Esophagus mucosa (tissue), 1 donor: ENCODE data around the gene CEP41. TPM values are rescaled to one million over a fixed set of nuclear protein-coding genes. Genes with fewer than 3 reads are reported as not detected.
"Not testable (repeated sequence)": the region's sequence is repeated elsewhere in the genome, so short reads cannot be mapped to it uniquely, and the experiment has no call there.

Source experiments
- ATAC-seq: fragments of 200-7000 bp; cut with Tn5 transposase; one replicate; pipeline ENCODE4 v1.9.1; 2020
- total RNA-seq: library from RNA; stranded (reverse); gene quantifications from one replicate; pipeline ENCODE4 v1.2.4, GENCODE V29; 2023
- donor health status: DM: yes; HTN: yes; CAD: no.

Gene CEP41
- total RNA-seq, 1 donor from 2014 or later = 4.8 TPM

DNA sequence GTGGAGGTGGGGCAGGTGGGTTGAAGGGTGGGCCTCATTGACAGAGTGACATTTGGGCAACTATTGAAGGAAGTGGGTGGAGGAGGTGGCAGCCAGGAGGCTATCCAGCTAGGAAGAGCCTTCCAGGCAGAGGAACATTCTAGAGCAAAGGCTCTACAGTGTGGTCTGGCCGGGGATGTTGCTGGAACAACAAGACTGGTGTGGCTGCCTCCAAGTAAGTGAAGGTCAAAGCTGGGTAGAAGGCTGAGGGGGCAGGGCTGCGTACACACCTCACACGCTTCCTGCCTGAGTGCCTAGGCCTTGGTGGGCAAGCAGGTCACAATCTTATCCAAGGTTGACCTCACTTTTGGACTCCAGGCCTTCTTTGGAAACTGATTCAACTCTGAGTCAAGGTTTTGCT, 53.9 kb downstream of the CEP41 start:
- ATAC-seq = no peak

DNA sequence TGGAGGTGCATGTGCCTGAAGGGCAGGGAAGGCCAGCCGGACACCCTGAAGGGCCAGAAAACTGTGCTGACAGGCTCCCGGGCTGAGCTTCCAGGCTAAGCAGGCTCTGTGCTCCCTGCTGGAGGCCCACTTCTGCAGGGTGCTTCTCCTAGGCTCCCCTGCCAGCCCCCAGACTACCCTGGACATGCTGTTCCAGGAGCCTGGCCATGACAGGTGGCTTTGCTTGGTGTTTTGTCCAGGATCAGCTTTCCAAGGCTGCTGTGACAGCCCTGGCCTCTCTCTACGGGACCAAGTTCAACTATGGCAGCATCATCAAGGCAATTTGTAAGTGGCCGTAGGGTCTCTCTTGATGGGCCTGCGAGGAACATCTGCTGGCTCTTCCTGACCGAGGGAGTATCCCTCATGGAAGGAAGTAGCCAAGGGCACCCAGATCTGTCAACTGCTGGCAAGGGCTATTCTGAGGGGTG, 55.2 kb downstream of the CEP41 start:
- ATAC-seq = no peak

GRCh38 chr7:130384841-130385599, 55.8 kb downstream of the CEP41 start:
- ATAC-seq = no peak

DNA sequence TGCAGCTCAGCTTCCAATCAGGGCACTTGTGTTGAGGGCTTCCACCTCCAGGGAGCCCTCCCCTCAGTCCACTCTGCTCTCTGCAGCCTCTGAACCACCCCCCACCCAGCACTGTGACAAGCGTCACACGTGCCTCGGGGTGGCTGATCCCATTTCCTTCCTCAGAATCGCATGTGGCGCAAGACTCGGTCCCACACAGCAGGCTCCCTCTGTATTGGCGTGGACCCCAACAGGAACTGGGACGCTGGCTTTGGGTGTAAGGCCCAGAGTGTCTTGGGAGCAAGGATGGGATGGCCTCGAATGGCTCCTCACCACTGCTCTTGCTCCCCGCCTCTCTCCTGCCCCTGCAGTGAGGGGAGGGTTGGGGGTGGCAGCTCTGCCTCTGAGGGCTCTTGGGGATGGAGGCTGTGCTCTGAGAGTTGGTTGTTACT, 56.4 kb downstream of the CEP41 start:
- ATAC-seq = no peak

DNA sequence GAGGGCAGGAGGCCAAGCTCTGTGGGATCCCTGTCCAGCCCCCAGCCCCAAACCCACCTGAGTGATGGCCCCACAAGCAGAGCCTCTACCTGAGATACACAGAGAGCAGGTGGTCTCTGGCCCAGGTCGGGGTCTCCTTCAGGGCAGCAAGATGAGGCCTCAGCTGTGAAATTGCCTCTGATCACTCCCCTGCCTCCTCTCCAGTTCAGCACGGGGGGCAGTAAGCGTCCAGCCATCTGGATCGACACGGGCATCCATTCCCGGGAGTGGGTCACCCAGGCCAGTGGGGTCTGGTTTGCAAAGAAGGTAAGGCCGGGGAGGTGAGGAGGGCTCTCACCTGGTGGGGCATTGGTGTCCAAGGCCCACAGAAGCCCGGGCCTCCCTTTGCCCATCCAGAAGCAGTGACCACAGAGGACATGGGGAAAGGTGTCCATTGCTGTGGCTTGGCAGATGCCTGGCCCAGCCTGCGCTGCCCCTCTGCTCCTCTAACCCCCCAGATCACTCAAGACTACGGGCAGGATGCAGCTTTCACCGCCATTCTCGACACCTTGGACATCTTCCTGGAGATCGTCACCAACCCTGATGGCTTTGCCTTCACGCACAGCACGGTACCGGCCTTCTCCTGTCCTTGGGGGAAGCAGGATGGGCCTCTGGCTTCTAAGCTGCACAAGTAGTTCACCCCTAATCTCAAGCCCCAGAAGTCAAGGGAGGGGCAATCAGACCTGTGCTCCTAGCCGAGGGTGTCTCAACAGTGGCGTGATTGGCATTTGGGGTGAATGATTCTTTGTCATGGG, 57.4 kb downstream of the CEP41 start:
- no peak for ATAC-seq

DNA sequence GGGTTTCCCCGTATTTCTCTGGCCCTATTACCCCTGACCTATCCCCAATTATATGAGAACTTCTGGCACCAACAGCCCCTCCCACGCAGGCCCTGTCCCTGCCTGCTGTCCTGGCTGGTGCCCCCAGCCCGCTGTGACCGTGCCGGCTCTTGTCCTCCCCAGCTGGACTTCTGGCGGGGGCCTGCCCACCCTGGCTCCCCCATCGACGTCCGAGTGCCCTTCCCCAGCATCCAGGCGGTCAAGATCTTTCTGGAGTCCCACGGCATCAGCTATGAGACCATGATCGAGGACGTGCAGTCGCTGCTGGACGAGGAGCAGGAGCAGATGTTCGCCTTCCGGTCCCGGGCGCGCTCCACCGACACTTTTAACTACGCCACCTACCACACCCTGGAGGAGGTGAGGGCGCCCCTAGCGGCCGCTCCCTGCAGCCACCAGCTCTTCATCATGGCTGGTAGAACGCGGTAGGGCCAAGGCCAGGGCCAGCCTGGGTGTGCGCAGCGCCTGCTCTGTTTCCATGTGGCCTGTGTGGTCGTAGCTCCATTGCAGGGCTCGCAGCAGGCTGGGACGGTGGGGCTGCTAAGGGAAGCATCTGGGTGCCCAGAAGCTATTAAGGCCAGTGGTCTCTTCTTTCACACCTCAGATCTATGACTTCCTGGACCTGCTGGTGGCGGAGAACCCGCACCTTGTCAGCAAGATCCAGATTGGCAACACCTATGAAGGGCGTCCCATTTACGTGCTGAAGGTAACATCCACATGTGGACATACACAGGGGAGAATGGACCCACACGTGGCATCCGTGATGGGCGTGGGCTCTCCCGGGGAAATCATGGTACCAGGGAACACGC, 59.1 kb downstream of the CEP41 start:
- no peak for ATAC-seq

DNA sequence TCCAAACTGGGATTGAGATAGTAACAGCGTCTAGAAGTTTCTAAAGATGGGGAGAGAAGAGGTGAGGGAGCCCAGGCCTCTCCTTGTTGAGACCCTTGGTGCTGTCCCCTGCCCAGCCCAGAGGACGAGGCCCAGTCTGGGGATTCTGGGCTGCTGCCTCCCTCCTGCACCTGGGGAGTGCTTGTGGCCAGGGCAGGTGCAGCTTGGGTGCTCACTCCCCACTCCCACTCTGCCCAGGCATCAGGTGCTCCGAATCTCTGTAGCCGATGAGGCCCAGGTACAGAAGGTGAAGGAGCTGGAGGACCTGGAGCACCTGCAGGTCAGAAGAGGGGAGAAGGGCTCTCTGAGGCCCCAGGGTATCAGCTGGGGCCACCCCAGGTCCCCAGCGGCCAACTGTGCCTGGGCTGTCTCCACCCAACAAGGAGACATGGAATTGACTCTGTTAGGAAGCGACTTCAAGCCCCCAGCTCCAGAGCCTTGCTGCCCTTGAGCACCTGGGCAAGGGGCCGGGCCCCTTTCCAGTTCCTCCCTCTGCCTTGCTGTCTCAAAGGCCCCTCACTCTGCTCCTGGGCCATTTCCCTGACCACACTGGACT, 59.9 kb downstream of the CEP41 start:
- no peak for ATAC-seq

DNA sequence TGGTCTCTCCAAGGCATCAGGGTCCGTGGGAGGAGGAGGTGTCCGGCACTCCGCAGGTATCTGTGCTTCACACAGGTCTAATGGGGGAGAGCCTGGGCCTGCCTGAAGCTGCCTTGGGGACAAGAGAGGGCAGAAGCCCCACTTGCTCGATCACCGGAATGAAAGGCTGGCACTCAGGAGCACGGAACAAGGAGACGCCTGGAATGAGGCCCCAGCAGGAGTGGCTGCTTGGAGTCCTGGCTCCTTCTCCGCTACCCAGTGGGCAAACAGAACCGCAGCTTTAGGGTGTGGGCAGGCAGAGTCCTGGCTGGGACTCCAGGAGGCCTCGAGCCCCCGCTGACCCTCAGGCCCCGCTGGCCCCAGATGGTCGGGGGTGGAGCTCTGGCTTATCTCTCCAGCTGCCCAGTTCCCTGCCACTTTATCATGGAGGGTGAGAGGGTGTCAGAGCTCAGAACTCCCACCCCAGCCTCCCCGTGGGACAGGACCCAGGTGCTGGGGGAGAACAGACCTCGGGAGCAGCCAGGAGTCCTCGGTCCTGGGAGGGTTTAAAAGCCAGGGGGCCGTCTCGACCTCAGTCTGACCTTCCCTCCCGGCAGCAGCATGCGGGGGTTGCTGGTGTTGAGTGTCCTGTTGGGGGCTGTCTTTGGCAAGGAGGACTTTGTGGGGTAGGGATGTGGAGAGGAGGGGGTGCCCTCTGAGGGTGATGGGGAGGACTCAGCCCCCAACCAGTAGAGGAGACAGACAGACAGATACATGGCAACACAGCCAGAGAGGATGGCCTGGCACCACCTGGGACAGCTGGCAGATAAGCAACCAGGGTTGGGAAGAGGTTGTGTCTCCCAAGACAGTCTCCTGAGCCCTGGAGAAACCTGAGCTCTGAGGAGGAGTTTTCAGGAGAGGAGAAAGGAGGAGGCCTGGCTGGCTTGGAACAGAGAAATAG, 60.6 kb downstream of the CEP41 start, which contains the start of gene CPA1:
Gene CPA1, plus strand, starts transcription at position 574 of the 940 bp plus-strand sequence. Its CDS starts 27 bp downstream, at position 601.
- ATAC-seq = no peak

- no peak for ATAC-seq
These were observed 61.3 kb downstream of the CEP41 start for GRCh38 chr7:130379532-130379920.

- no peak for ATAC-seq
These were observed 61.8 kb downstream of the CEP41 start for GRCh38 chr7:130379019-130379418.

- ATAC-seq = no peak
These were observed 63.6 kb downstream of the CEP41 start for GRCh38 chr7:130377178-130377577.

- not testable (repeated sequence) for ATAC-seq
These were observed 64.4 kb downstream of the CEP41 start for GRCh38 chr7:130376461-130376860.

GRCh38 chr7:130374507-130374906, 66.3 kb downstream of the CEP41 start:
- ATAC-seq = no peak

GRCh38 chr7:130372402-130373165, 68.2 kb downstream of the CEP41 start:
- ATAC-seq = no peak

DNA sequence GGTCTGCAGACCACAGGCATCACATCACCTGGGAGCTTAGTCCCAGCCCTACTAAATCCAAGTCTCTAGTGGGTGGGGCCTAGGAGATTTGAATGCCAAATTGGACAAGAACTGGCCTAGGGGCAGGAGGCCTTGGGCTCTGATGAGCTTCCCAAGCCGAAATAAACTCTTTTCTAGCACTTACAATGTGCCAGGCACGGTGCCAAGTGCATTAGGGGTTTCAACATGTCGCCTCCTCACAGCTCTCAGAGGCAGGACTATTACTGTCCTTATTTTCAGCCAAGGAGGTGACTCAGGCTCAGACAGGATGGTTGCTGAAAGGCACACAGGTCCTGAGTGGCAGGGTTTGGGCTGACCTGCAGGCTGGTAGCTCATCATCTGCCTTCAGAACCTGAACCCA, 69.8 kb downstream of the CEP41 start:
- ATAC-seq = peak; percentile 48

DNA sequence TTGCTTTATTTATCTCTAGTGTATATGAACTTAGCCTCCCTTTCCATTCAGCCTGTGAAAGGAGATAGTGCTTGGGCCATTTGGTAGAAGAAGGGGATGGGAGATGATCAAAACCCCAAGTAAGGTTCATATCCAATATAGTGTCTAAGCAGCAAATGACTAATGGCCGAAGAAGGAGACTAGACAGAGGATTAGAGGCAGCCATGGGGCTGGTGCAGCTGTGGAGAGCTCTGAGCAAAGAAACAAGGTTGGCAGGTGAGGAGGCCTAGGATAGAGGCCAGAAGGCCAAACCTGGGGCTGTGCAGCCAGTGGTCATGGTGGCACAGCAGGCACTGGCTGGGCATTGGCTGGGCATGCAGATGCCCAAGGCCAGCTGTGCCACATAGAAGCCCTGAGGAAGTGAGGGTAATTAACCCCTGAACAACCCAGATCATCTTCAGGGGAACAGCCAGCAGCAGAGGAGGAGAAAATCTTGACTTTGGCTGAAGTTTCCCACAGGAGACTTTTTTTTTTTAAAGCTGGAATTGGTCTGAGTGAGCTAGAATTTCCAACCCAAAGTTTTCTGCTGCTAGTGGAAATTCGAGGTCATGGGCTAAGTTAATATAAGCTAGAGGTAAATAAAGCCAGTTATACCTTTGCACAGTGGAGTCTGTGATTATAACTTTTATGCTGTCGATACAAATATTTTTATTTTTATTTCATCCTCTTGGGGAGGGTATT, 70.8 kb downstream of the CEP41 start:
- ATAC-seq = no peak

DNA sequence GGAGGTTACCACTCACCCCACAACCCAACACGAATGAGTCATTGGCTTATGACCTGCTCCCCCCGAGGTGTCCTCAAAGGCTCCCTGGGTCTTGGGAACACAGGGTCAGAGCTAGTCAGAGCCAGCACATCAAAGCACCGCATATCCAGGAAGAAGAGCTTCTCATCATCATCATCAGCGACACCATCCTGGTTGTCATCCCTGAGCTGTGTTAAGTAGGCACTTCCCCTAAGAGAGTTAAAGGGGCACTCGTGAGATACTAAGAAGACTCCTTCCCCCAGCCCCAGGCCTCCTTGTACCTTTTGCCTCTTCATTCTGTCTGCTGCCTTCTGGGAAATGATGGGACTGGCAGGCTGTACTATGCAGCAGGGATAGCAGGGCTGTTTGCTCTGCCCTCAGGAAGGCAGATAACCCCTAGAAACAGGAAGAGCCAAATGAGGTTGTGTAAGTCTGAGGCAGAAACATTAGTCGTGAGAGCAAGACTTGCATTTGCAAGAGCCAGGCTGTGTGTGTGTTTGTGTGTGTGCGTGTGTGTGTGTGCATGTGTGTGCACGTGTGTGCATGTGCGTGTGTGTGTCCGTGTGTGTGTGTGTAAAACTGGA, 71.6 kb downstream of the CEP41 start:
- ATAC-seq = peak; percentile 30

DNA sequence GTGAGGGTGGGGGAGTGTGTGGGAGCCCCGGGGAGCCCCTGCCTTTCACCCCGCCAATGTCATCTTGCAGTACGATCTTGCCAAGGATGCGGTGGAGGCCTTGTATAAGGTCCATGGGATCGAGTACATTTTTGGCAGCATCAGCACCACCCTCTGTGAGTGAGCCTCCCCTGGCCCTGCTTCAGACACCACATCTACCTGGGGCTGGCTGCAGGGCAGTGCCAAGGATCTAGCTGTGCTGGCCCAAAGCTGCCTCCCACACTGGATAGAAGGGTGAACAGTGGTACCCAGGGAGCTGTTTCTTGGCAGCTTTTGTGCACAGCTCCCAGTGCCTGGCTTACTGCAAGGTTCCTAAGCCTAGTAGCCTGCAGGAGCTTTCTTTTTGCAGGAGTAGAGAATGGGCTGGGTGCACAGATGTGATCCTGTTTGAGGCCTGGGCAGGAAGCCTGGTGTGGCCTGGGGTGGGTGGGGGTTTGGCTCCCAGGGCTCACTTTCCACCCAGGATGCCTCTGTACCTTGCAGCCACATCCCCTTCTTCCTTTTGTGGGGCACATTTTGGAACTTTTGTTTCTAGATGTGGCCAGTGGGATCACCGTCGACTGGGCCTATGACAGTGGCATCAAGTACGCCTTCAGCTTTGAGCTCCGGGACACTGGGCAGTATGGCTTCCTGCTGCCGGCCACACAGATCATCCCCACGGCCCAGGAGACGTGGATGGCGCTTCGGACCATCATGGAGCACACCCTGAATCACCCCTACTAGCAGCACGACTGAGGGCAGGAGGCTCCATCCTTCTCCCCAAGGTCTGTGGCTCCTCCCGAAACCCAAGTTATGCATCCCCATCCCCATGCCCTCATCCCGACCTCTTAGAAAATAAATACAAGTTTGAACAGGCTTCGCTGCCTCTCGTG, 72.7 kb downstream of the CEP41 start:
- ATAC-seq = no peak
